NB4 (cell line): Measurements from ENCODE around the gene ZC2HC1B.

Experiments used
- CTCF ChIP-seq: IDR thresholded peaks from one replicate; pipeline ENCODE4 v1.5.1; 2012; ENCODE audit warnings: low read depth, low read length
- MAX ChIP-seq: IDR thresholded peaks from 2 replicates; pipeline ENCODE4 v1.6.1; 2011; ENCODE audit warnings: low read depth, low read length
- MYC ChIP-seq: IDR thresholded peaks from 2 replicates; pipeline ENCODE4 v1.6.1; 2011; ENCODE audit warnings: low read depth, low read length
- POLR2A ChIP-seq: IDR thresholded peaks from 2 replicates; pipeline ENCODE4 v1.6.1; 2011; ENCODE audit warnings: mild to moderate bottlenecking; ENCODE audit not compliant: insufficient read length; ENCODE audit errors: extremely low read depth

- no peak for TF ChIP-seq MAX
- TF ChIP-seq CTCF = no peak
- TF ChIP-seq POLR2A = no peak
- TF ChIP-seq MYC = no peak
These were observed 106.4 kb downstream of the ZC2HC1B start for GRCh38 chr6:143970456-143971218.
